Ammon's horn (tissue), 1 donor: Measurements from ENCODE around the gene POU5F1.

Experiments
- DNase-seq: peaks from one replicate; pipeline ENCODE4 v3.0.0-alpha.2; 2016; ENCODE audit warnings: low spot score

POU5F1 gene

DNA sequence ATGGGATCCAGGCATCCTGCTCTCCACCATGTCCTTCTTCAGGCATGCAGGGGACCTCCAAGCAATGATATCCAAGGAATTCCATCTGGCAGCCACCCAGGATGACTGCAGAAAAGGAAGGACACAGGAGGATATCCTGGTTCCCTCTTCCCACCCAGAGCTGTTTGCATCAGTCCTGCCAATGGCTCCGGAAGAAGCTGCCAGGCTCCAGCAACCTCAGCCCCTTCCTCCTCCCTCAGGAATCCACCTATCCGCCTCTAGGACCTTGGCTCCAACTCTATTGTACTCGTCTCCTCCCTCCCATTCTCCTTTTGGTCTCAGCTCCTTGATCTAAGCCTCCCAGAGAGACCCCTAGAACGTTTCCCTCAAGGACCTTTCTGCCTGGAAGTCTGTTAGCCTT, 30.9 kb downstream of the POU5F1 start:
- DNase-seq = no peak

DNA sequence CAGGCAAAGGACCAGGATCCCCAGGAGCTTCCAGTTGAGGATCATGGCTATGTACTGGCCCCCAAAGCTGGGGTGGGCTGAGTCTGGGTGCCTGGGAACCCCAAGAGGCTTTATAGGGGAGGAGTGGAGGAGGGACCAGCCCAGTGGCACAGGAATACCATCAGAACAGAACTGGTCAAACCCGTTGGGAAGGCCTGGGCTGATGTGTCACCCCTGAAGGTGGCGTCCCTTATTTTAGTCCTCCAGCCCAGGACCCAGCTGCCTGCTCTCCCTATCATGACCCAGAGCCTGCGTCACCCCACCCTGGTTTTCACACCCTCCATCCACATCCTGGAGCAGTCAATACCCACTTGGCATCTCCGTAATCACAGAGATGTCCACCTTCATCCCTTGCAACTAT, 31.5 kb downstream of the POU5F1 start, which contains the start of gene PSORS1C2:
TSS of gene PSORS1C2 (minus strand) at position 85 of the 400 bp plus-strand sequence. CDS start at position 45, 40 bp downstream.
- no peak for DNase-seq

DNA sequence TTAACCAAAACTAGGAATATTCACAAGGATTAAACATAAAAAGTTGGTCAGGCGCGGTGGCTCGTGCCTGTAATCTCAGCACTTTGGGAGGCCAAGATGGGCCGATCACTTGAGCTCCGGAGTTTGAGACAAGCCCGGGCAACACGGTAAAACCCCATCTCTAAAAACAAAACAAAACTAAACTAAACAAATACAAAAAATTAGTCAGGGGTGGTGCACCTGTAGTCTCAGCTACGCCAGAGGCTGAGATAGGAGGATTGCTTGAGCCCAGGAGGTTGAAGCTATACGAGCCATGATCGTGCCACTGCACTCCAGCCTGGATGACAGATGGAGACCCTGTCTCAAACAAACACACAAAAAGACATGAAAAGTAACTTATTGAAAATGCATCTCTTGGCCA, 34.8 kb downstream of the POU5F1 start:
- no peak for DNase-seq

DNA sequence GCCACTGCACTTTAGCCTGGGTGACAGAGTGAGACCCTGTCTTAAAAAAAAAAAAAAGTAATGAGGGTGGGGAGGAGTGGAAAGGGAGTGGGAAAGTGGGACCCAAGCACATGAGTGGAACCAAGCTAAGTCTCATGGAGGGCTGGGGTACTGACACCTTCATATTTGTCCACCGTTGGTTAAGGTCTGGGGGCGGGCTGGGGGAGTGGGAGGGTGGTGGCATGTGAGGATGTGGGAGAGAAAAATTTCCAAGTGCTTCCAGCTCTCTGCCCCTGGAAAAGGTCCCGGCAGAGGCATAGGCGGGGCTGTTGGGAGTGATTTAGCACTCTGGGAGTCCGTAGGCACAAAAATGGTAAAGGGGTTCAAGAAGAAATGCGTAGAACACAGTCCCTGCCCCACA, 37.7 kb downstream of the POU5F1 start:
- DNase-seq = no peak

- DNase-seq = no peak
These were observed 38.9 kb downstream of the POU5F1 start for GRCh38 chr6:31131595-31131994.

- no peak for DNase-seq
These were observed 39.7 kb downstream of the POU5F1 start for GRCh38 chr6:31130751-31131150.

DNA sequence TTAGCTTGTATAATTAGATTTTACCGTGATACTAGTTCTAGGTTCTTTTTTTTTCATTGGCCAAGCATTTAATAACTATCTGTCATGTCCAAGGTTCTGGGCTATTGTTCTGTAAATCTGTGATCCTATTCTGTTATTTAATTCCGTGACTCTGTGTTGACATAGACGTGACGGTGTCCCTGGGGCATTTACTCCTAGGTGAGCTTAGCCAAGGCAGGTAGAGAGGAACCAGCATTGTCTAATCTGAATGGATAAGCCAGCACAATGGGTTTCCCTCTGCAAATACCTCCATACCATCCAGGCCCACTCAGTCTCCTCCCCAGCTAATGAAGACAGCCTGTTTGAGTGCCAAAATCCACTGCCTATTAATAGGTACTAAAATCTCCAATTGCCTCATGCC, 41.4 kb downstream of the POU5F1 start:
- no peak for DNase-seq

GRCh38 chr6:31128093-31128676, 42.3 kb downstream of the POU5F1 start:
- peak; percentile 32 for DNase-seq

DNA sequence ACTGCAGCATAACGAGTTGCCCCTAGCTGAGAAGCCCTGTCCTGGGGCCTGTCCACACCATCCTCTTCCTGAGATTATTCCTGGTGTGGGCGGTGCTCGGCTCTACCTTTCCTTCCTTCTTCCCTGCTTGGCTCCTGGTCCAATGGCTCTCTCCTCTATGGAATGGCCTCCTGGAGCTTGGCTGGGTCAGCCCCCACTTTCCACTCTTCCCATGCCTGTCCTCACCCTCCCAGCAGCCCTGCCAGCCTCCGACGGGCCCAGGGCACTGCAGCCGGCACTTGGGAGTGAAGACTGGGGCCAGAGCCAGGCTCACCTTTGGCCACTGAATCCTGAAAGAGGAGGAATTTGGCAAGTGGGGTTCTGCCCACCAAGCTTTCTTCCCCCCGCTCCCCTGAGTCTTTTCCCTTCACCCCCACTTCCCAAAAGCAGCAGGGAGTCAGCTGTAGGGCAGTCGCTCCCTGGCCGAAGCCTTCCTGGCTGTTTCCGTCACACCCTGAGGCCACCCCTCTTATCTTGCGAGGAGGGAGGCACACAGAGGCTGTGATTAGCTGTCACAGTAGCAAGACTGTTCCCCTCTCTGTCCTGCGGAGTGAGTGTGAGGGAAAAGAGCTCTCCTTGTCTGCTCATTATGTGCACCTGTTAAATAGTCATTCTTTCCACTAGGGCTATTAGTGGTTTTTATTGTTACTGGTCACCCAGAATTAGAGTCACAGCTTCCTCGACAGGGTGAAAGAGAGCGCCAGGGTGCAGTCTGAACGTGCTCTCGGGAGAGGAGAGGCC, 43.9 kb downstream of the POU5F1 start:
- no peak for DNase-seq

- DNase-seq = no peak
These were observed 44.7 kb downstream of the POU5F1 start for GRCh38 chr6:31125586-31126363.

- no peak for DNase-seq
These were observed 45.3 kb downstream of the POU5F1 start for GRCh38 chr6:31125162-31125561.

DNA sequence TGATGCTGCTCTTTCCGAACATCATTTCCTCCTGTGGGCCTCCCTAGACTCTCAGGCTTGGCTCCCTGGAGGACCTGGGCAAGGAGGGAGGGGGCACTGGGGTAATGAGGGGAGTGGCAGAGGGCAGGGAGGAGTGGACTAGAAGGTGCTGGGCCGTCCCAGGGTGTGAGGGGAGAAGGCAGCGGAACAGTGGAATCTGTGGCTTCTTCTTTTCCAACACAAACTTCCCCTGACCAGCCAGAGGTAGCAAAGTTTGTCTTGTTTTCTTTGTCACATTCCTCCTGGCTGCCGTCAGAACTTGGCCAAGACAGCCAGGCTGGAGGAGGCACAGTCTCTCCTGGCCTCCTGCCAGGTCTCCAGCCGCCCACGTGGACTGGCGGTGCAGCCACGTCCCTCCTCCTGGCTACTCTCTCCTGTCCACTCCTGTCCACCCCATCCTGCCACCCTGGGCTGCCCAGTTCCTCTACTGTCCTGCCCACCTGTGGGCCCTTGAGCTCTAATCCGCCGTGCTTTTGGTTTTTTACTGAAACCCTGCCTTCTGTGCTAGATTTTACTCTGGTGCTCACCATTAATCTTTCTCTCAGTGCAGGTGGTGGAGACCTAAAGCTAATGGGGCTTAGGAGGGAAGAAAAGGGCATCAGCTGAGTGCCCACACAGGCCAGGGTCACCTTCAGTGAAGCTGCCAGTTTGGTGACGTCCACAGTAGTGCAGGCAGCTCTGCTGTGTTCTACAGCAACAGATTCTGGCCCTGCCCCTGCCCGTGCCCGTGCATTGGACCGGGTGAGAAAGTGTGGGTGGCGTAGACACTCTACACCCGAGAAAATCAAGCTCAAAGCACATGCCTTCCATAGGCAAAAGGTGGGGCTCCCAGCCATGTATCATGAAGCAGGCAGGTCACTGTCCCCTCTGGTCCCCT, 47.4 kb downstream of the POU5F1 start:
- DNase-seq = peak; percentile 65

- DNase-seq = no peak
These were observed 49.2 kb downstream of the POU5F1 start for GRCh38 chr6:31121131-31121790.

GRCh38 chr6:31120151-31120915, 50.1 kb downstream of the POU5F1 start, which contains the start of gene CDSN:
CDSN (minus strand) TSS chr6:31120446; CDS start chr6:31120419, 27 bp downstream.
- DNase-seq = no peak

DNA sequence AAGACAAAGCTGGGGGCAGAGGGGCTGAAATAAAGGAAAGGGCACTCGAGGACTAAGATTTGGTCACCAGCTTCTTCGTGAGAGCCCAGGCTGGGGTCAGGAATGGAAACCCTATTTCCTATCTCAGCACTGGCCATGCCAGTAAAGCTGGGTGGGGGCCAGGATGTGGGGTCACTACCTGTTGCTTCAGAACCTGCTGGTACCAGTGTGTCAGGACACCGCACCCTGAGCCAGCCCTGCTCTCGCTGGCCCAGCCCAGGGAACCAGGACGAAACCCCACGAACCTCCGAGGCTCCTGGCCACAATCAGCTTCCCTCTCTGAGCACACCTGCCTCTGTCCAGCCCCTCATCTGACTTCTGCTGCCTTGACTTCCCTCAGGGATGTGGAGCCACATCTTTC, 52.3 kb downstream of the POU5F1 start:
- no peak for DNase-seq

GRCh38 chr6:31116661-31117385, 53.7 kb downstream of the POU5F1 start:
- DNase-seq = no peak

GRCh38 chr6:31115941-31116560, 54.4 kb downstream of the POU5F1 start:
- no peak for DNase-seq

GRCh38 chr6:31114970-31115849, 55.3 kb downstream of the POU5F1 start:
- DNase-seq = peak; percentile 50
